ENCODE data around the gene KNDC1. TPM values are rescaled to one million over a fixed set of nuclear protein-coding genes. Genes with fewer than 3 reads are reported as not detected.

The KNDC1 gene
- total and polyA plus RNA-seq, 12 donors = 1.0 to 93.4 (median 39.0) TPM

DNA sequence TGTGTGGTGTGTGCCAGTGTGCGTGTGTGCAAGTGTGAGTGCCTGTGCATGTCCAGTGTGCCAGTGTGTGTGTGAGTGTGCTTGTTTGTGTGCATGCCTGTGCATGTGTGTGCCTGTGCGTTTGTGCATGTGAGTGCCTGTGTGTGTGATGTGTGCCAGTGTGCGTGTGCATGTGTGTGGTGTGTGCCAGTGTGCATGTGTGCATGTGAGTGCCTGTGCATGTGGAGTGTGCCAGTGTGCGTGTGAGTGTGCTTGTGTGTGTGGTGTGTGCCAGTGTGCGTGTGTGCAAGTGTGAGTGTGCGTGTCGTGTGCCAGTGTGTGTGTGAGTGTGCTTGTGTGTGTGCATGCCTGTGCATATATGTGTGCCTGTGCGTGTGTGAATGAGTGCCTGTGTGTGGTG is 38.5 kb upstream of the KNDC1 start:
- no peak overlapping the region for H3K4me3 ChIP-seq
- H3K36me3 ChIP-seq (replicated peaks in 1 of 2) = no peaks in the 10 kb centered on the region
- H3K27me3 ChIP-seq = peaks cover 12% of the 10 kb centered on the region
- 74 to 93% (median 79%) methylated on average over 8 of the region's 8 CpGs for WGBS, 4 donors
- H3K27ac ChIP-seq = no peak overlapping the region
- intact Hi-C loops (cut with DNase I) = loop anchor here in 1 of 2 donors (5.0 kb wide), 1 partner anchor 284 kb away; no protein-coding TSS in a partner anchor
- H3K4me1 ChIP-seq (replicated peaks in 1 of 2) = peaks cover 0 to 4% of the 10 kb centered on the region in 2 donors
- no peaks in the 10 kb centered on the region for H3K9me3 ChIP-seq (replicated peaks in 1 of 3)
- no peak for DNase-seq
- TF ChIP-seq POLR2A (IDR thresholded peaks at IDR 0.05) = no peak
- TF ChIP-seq, protein P1, sequence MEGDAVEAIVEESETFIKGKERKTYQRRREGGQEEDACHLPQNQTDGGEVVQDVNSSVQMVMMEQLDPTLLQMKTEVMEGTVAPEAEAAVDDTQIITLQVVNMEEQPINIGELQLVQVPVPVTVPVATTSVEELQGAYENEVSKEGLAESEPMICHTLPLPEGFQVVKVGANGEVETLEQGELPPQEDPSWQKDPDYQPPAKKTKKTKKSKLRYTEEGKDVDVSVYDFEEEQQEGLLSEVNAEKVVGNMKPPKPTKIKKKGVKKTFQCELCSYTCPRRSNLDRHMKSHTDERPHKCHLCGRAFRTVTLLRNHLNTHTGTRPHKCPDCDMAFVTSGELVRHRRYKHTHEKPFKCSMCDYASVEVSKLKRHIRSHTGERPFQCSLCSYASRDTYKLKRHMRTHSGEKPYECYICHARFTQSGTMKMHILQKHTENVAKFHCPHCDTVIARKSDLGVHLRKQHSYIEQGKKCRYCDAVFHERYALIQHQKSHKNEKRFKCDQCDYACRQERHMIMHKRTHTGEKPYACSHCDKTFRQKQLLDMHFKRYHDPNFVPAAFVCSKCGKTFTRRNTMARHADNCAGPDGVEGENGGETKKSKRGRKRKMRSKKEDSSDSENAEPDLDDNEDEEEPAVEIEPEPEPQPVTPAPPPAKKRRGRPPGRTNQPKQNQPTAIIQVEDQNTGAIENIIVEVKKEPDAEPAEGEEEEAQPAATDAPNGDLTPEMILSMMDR (IDR thresholded peaks at IDR 0.05) = no peak

DNA sequence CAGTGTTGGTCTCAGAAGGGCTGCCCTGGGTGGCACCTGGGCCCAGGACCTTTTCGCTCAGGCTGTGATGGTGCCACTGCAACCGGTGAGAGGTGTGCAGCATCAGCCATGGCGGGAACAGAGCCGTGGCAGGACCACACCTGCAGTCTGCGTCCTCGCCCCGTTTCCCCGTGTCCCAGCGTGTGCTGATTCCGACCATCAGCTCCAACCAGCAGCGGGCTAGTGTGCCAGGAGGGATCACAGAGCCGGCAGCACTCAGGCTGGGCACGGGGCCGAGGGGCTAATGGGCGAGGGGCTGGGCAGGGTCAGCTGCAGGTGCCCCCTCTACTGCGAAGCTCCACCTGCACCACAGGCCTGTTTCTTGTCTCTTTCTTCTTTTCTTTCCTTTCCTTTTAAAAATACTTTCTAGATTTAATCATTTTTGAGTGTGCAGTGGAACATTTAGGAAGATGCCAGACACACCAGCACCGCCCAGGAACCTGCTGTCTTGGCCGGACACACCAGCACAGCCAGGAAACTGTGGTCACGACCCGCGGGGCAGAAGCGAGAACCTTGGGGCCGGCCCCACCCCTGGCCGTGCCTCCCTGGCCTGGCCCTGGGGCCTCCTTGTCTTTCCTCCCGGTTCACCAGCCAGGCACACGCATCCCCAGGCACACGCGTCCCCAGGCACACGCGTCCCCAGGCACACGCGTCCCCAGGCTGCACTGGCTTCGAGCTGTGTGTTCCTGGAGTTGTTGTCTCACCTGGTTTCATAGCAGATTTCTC is 37.7 kb upstream of the KNDC1 start:
- Histone ChIP-seq H3K36me3 (replicated peaks in 1 of 2) (no peaks in the 10 kb centered on the region), H3K27ac (no peak overlapping the region), H3K27me3 (peaks cover 12% of the 10 kb centered on the region), H3K4me1 (replicated peaks in 1 of 2) (peaks cover 0 to 1% of the 10 kb centered on the region in 2 donors), H3K9me3 (replicated peaks in 1 of 3) (no peaks in the 10 kb centered on the region), H3K4me3 (no peak overlapping the region)
- intact Hi-C loops (cut with DNase I) = loop anchor here in 1 of 2 donors (2.0 to 5.0 kb wide), 2 partner anchors 182 to 285 kb away; no protein-coding TSS in a partner anchor
- TF ChIP-seq, protein P1 (IDR thresholded peaks at IDR 0.05) = no peak
- TF ChIP-seq POLR2A (IDR thresholded peaks at IDR 0.05) = no peak
- no peak for DNase-seq
- WGBS, 4 donors = 69 to 75% (median 73%) methylated on average over 29 to 33 of the region's 33 CpGs

- Histone ChIP-seq H3K27ac (no peak overlapping the region), H3K4me3 (no peak overlapping the region), H3K9me3 (replicated peaks in 1 of 3) (no peaks in the 10 kb centered on the region), H3K27me3 (peaks cover 12% of the 10 kb centered on the region), H3K4me1 (replicated peaks in 1 of 2) (no peaks in the 10 kb centered on the region), H3K36me3 (replicated peaks in 1 of 2) (no peaks in the 10 kb centered on the region)
- TF ChIP-seq, protein P1 (IDR thresholded peaks at IDR 0.05) = no peak
- no peak for TF ChIP-seq POLR2A (IDR thresholded peaks at IDR 0.05)
- DNase-seq = no peak
- intact Hi-C loops (cut with DNase I) = loop anchor here in 1 of 2 donors (2.0 to 5.0 kb wide), 2 partner anchors 182 to 286 kb away; no protein-coding TSS in a partner anchor
- WGBS, 4 donors = 68 to 84% (median 74%) methylated on average over 34 to 39 of the region's 39 CpGs
Observed at GRCh38 chr10:133123050-133123745, 36.8 kb upstream of the KNDC1 start.

DNA sequence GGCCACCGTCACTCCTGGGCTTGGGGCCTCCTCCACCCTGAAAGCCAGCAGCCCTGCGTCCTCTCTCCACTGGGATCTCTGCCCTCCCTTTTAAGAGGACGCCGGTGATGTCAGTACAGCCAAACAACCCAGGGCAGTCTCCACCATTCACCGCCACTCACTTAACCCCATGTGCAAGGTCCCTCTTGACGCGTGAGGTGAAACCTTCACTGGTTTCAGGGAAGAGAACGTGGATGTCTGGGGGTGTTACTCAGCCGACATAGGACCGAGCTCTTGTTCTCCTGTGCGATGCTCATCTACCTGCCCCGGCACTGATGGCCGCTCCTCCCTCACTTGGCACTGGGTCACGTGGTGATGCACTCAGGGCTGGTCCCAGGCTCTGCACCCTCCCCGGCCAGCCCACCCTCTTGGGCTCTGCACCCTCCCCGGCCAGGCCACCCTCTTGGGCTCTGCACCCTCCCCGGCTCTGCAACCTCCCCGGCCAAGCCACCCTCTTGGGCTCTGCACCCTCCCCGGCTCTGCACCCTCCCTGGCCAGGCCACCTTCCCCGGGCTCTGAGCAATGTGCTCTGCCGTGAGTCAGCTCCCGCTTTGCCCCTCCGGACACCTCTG is 36.2 kb upstream of the KNDC1 start:
- WGBS, 4 donors = 71 to 81% (median 74%) methylated on average over 14 to 23 of the region's 23 CpGs
- Histone ChIP-seq H3K4me3 (no peak overlapping the region), H3K4me1 (replicated peaks in 1 of 2) (no peaks in the 10 kb centered on the region), H3K36me3 (replicated peaks in 1 of 2) (no peaks in the 10 kb centered on the region), H3K27ac (no peak overlapping the region), H3K9me3 (replicated peaks in 1 of 3) (no peaks in the 10 kb centered on the region), H3K27me3 (peaks cover 12% of the 10 kb centered on the region)
- DNase-seq = no peak
- intact Hi-C loops (cut with DNase I) = loop anchor here in 1 of 2 donors (2.0 to 5.0 kb wide), 2 partner anchors 183 to 287 kb away; no protein-coding TSS in a partner anchor
- TF ChIP-seq, protein P1 (IDR thresholded peaks at IDR 0.05) = no peak

All from adrenal gland (tissue), 12 donors.